NB4 (cell line): ENCODE measurements around the gene NGEF.

Experiments used
- DNase-seq: peaks from one replicate; pipeline ENCODE4 v3.0.0; 2010; ENCODE audit warnings: low read depth
- H3K4me3 ChIP-seq: one replicate; pipeline ENCODE4 v1.5.1; 2011; ENCODE audit warnings: mild to moderate bottlenecking, low read depth, low read length, moderate library complexity
- MAX ChIP-seq: IDR thresholded peaks from 2 replicates; pipeline ENCODE4 v1.6.1; 2011; ENCODE audit warnings: low read depth, low read length
- MYC ChIP-seq: IDR thresholded peaks from 2 replicates; pipeline ENCODE4 v1.6.1; 2011; ENCODE audit warnings: low read depth, low read length
- POLR2A ChIP-seq: IDR thresholded peaks from 2 replicates; pipeline ENCODE4 v1.6.1; 2011; ENCODE audit warnings: mild to moderate bottlenecking; ENCODE audit not compliant: insufficient read length; ENCODE audit errors: extremely low read depth
- TF ChIP-seq, protein P1 (sequence below): IDR thresholded peaks from one replicate; pipeline ENCODE4 v1.5.1; 2012; ENCODE audit warnings: low read depth, low read length

Gene NGEF

GRCh38 chr2:232903989-232904388 lies 109.1 kb downstream of the NGEF start:
- H3K4me3 ChIP-seq: no peak overlapping the region
- DNase-seq: no peak
- TF ChIP-seq, protein P1, sequence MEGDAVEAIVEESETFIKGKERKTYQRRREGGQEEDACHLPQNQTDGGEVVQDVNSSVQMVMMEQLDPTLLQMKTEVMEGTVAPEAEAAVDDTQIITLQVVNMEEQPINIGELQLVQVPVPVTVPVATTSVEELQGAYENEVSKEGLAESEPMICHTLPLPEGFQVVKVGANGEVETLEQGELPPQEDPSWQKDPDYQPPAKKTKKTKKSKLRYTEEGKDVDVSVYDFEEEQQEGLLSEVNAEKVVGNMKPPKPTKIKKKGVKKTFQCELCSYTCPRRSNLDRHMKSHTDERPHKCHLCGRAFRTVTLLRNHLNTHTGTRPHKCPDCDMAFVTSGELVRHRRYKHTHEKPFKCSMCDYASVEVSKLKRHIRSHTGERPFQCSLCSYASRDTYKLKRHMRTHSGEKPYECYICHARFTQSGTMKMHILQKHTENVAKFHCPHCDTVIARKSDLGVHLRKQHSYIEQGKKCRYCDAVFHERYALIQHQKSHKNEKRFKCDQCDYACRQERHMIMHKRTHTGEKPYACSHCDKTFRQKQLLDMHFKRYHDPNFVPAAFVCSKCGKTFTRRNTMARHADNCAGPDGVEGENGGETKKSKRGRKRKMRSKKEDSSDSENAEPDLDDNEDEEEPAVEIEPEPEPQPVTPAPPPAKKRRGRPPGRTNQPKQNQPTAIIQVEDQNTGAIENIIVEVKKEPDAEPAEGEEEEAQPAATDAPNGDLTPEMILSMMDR: no peak

- TF ChIP-seq MAX (peak; percentile 46), MYC (no peak), POLR2A (no peak)
- peak; percentile 95 for DNase-seq
- no peak overlapping the region for H3K4me3 ChIP-seq
Measured at GRCh38 chr2:232901736-232902578, 111.1 kb downstream of the NGEF start.

DNA sequence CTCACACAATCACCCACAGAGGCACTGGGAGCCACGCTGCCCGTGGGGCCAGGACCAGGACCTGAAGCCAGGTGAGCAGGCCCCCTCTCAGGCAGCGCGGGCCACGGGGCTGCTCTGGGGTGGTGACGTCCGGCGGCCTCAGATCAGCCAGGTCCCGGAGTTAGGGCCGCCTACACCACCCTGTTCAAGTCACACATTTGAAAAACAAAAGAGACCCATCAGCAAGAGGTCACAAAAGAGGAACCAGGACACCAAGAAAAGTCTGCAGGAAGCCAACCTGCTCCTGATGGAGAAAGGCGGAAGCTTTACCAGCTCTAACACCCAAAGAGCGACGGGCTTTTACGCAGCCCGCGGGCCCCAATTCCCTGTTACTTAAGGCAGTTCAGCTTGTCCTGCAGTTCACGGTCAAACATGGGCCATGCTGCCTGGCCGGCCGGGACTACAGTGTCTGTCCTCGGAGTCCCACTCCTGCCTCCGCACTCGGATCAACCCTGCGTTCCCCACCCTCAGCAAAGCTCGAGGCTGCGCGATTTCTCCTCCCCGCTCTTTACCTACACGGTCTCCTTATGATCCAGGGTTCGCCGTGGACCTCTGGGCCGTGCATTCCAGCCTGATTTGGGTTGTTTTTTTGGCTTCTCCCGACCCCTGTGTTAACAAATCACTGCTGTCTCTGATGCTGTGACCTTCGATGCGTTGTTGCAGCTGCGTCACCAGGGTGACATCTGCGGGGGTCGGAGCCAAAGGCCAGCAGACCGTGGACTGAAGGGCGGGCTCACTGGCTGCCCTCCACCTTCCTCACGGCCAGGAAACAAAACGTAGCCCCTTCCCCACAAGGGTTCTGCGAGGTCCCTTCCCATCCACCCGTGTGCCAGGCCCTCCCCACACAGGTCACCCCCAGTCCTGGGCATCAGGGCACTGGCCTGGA lies 112.0 kb downstream of the NGEF start:
- DNase-seq: peak; percentile 29
- TF ChIP-seq, protein P1: no peak
- TF ChIP-seq POLR2A: no peak
- TF ChIP-seq MAX: no peak
- no peak for TF ChIP-seq MYC
- no peak overlapping the region for H3K4me3 ChIP-seq

- no peak overlapping the region for H3K4me3 ChIP-seq
- DNase-seq: no peak
- no peak for TF ChIP-seq MAX
- TF ChIP-seq, protein P1: no peak
- TF ChIP-seq POLR2A: no peak
- no peak for TF ChIP-seq MYC
Measured at GRCh38 chr2:232898592-232899543, 114.2 kb downstream of the NGEF start.

DNA sequence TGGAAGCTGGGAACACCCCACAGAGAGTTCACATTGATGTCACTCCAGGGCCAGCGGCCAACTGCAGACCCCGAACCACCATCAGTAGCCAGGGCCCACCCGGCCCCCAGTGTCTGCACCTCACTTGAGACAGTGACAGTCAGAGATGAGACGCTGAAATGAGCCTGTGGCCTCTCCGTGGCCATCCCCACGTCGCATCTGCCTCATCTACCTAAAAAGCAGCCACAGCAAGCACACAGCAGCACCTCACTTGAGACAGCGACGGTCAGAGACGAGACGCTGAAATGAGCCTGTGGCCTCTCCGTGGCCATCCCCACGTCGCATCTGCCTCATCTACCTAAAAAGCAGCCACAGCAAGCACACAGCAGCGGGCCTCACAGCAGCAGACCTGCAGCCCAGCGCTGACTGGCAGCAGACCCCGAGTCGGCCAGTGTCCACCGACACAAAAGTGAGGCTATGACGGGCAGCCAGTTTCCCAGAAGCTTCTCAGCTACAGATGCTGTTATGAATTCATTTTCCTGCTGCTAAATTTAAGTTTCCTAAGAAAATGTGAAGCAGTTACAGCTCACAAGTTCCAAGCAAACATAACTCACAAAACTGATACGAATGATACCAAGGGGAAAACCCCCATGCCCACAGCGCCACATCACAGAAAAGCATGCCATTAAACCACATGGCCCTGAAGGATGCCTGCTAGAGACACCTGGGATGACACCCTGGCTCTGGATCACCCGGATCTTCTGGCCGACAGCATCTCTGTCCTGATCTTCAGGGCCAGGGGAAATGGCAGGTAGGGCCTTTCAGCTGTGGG lies 115.3 kb downstream of the NGEF start:
- no peak overlapping the region for H3K4me3 ChIP-seq
- DNase-seq: no peak
- TF ChIP-seq, protein P1: no peak
- TF ChIP-seq MYC (no peak), POLR2A (no peak)
